ENCODE measurements around the gene OR2A14. TPM values are rescaled to one million over a fixed set of nuclear protein-coding genes. Genes with fewer than 3 reads are reported as not detected.

OR2A14 gene
- total and polyA plus RNA-seq, 2 donors (not counting 1 experiment from before 2014, with no cell fraction given), result not detected

DNA sequence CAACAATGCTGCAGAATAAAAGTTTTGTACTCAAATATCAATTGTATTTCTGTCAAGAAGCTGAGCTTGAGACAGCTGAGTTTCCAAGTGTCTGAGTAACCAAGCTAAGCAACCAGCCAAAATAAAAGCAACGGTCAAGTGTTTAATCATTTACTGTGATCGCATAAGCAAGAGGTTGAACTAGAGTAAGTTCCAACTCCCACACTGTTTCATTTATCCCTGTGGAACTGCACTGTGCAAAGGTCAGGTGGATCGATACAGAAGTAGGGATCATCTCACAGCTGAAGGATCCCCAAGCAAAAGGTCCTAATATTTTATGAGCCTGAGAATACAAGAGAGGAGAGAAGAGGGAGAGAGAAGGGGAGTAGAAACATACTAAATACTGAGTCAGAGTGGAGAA is 21.4 kb downstream of the OR2A14 start:
- no peak for DNase-seq (ENCODE audit: low read depth in 2 of 2)
- H3K36me3 ChIP-seq (ENCODE audit: control insufficient read depth, insufficient read depth, low read length), result no peaks in the 10 kb centered on the region
- no peak overlapping the region for H3K4me2 ChIP-seq (ENCODE audit: extremely low read depth, insufficient read depth, low read length)
- H2AFZ ChIP-seq (ENCODE audit: low read length), result no peak overlapping the region
- no peaks in the 10 kb centered on the region for H3K9me3 ChIP-seq (ENCODE audit: control insufficient read depth, insufficient read depth, low read depth, low read length)
- TF ChIP-seq, protein P1, sequence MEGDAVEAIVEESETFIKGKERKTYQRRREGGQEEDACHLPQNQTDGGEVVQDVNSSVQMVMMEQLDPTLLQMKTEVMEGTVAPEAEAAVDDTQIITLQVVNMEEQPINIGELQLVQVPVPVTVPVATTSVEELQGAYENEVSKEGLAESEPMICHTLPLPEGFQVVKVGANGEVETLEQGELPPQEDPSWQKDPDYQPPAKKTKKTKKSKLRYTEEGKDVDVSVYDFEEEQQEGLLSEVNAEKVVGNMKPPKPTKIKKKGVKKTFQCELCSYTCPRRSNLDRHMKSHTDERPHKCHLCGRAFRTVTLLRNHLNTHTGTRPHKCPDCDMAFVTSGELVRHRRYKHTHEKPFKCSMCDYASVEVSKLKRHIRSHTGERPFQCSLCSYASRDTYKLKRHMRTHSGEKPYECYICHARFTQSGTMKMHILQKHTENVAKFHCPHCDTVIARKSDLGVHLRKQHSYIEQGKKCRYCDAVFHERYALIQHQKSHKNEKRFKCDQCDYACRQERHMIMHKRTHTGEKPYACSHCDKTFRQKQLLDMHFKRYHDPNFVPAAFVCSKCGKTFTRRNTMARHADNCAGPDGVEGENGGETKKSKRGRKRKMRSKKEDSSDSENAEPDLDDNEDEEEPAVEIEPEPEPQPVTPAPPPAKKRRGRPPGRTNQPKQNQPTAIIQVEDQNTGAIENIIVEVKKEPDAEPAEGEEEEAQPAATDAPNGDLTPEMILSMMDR (conservative IDR thresholded peaks at IDR 0.05 in 1 of 2, IDR thresholded peaks at IDR 0.05 in 1 of 2; ENCODE audit: low read depth in 1 of 2, low read length in 2 of 2), result no peak
- TF ChIP-seq EZH2 (IDR thresholded peaks at IDR 0.05; ENCODE audit: low read length, missing control alignments), result no peak
- no peaks in the 10 kb centered on the region for H3K4me1 ChIP-seq (ENCODE audit: control insufficient read depth, extremely low read depth, insufficient read depth, low read length)
- no peaks in the 10 kb centered on the region for H4K20me1 ChIP-seq (ENCODE audit: control insufficient read depth, extremely low read depth, insufficient read depth, low read length)
- H3K9ac ChIP-seq (ENCODE audit: insufficient read depth, low read length), result no peak overlapping the region
- no peak overlapping the region for H3K4me3 ChIP-seq (replicated peaks in 1 of 4; ENCODE audit: control extremely low read depth in 1 of 4, insufficient read depth in 1 of 4, low read depth in 3 of 4, low read length in 4 of 4)
- no peak overlapping the region for H3K27ac ChIP-seq (ENCODE audit: insufficient read depth, low read length)
- no peaks in the 10 kb centered on the region for H3K79me2 ChIP-seq (ENCODE audit: control insufficient read depth, insufficient read depth, low read length)
- no peaks in the 10 kb centered on the region for H3K27me3 ChIP-seq (ENCODE audit: control insufficient read depth, insufficient read depth, low read length)

DNA sequence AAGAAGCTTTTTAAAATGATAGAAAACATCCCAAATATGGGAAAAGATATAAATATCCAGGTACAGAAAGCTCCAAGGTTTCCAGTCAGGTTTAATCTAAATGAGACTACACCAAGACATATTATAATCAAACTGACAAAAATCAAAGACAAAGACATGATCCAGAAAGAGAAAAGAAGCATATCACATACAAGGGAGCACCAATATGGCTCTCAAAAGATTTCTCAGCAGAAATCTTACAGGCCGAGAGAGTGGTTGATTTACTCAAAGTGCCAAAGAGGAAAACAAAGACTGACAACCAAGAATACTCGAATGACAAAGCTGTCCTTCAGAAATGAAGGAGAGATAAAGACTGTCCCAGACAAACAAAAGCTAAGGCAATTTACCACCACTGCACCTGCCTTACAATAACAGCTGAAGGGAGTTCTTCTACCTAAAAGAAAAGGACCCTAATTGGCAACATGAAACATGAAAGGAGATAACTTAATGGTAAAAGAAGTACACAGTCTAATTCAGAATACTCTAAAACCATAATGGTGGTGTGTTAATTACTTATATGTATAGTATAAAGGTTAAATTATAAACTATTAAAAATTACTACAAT is 25.4 kb downstream of the OR2A14 start:
- Histone ChIP-seq H3K4me3 (replicated peaks in 1 of 4; ENCODE audit: control extremely low read depth in 1 of 4, insufficient read depth in 1 of 4, low read depth in 3 of 4, low read length in 4 of 4) (no peak overlapping the region), H3K9ac (ENCODE audit: insufficient read depth, low read length) (no peak overlapping the region), H4K20me1 (ENCODE audit: control insufficient read depth, extremely low read depth, insufficient read depth, low read length) (no peaks in the 10 kb centered on the region)

DNA sequence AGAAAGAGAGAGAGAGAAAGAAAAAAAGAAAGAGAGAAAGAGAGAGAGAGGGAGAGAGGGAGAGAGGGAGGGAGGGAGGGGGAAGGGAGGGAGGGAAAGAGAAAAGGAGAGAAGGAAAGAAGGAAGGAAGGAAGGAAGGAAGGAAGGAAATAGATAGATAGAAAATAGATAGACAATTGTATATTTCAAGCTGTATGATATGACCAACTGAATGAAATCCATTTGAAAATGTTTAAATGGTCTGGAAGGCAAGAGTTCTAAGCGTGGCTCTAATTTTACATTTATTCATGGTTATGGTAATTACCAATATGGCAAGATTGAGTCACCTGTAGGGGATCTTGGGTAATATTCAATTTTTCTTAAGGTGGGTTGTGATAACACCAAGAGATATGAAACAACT is 35.9 kb downstream of the OR2A14 start:
- no peaks in the 10 kb centered on the region for H3K9me3 ChIP-seq (ENCODE audit: control insufficient read depth, insufficient read depth, low read depth, low read length)
- no peaks in the 10 kb centered on the region for H4K20me1 ChIP-seq (ENCODE audit: control insufficient read depth, extremely low read depth, insufficient read depth, low read length)
- H3K79me2 ChIP-seq (ENCODE audit: control insufficient read depth, insufficient read depth, low read length), result no peaks in the 10 kb centered on the region
- H3K36me3 ChIP-seq (ENCODE audit: control insufficient read depth, insufficient read depth, low read length), result no peaks in the 10 kb centered on the region
- H3K4me2 ChIP-seq (ENCODE audit: extremely low read depth, insufficient read depth, low read length), result no peak overlapping the region
- no peak overlapping the region for H3K4me3 ChIP-seq (replicated peaks in 1 of 4; ENCODE audit: control extremely low read depth in 1 of 4, insufficient read depth in 1 of 4, low read depth in 3 of 4, low read length in 4 of 4)
- no peak overlapping the region for H3K27ac ChIP-seq (ENCODE audit: insufficient read depth, low read length)
- no peaks in the 10 kb centered on the region for H3K4me1 ChIP-seq (ENCODE audit: control insufficient read depth, extremely low read depth, insufficient read depth, low read length)
- H3K9ac ChIP-seq (ENCODE audit: insufficient read depth, low read length), result no peak overlapping the region
- no peak for DNase-seq (ENCODE audit: low read depth in 2 of 2)
- no peaks in the 10 kb centered on the region for H3K27me3 ChIP-seq (ENCODE audit: control insufficient read depth, insufficient read depth, low read length)
- no peak for TF ChIP-seq EZH2 (IDR thresholded peaks at IDR 0.05; ENCODE audit: low read length, missing control alignments)
- TF ChIP-seq, protein P1 (conservative IDR thresholded peaks at IDR 0.05 in 1 of 2, IDR thresholded peaks at IDR 0.05 in 1 of 2; ENCODE audit: low read depth in 1 of 2, low read length in 2 of 2), result no peak
- H2AFZ ChIP-seq (ENCODE audit: low read length), result no peak overlapping the region

More for the DNA sequence above, 25.4 kb downstream of the OR2A14 start:
- Histone ChIP-seq H3K36me3 (ENCODE audit: control insufficient read depth, insufficient read depth, low read length) (no peaks in the 10 kb centered on the region), H3K4me2 (ENCODE audit: extremely low read depth, insufficient read depth, low read length) (no peak overlapping the region), H3K79me2 (ENCODE audit: control insufficient read depth, insufficient read depth, low read length) (no peaks in the 10 kb centered on the region), H2AFZ (ENCODE audit: low read length) (no peak overlapping the region), H3K27me3 (ENCODE audit: control insufficient read depth, insufficient read depth, low read length) (no peaks in the 10 kb centered on the region), H3K9me3 (ENCODE audit: control insufficient read depth, insufficient read depth, low read depth, low read length) (no peaks in the 10 kb centered on the region), H3K27ac (ENCODE audit: insufficient read depth, low read length) (no peak overlapping the region), H3K4me1 (ENCODE audit: control insufficient read depth, extremely low read depth, insufficient read depth, low read length) (no peaks in the 10 kb centered on the region)
- TF ChIP-seq, protein P1 (conservative IDR thresholded peaks at IDR 0.05 in 1 of 2, IDR thresholded peaks at IDR 0.05 in 1 of 2; ENCODE audit: low read depth in 1 of 2, low read length in 2 of 2), result no peak
- no peak for DNase-seq (ENCODE audit: low read depth in 2 of 2)
